ENCODE results near the gene ZNF831. TPM values are rescaled to one million over a fixed set of nuclear protein-coding genes. Genes with fewer than 3 reads are reported as not detected.

ZNF831 gene
- total RNA-seq, 1 experiment from 2014 or later = not detected

DNA sequence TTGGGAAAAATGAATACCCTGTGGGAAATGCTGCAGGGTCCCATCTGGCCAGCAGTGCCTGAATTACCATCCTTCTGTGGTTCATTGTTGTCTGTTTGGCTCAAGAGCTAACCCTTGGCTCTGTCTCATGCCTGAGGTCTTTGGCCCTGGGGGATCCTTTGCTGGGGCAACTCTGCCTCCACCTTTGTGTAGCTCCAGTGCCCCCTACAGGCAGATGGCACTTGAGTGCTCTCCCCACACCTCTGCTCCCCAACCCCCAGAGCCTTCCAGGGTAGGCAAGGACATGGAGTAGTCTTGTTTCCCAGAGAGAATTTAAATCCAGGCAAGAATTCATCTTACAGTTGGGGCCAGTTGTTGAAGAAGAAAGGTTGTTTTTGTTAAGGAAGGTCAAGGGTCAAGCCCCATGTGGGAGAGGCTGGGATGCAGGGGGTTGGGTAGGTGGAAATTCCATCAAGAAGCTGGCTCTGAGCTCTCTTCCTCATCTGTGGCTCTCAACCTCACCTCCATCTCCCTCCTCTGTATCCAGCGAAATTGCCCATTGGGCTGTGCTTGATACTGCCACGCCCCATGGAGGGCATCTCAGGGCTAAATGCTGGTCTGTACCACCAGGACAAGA is 44.2 kb downstream of the ZNF831 start:
- BruUV-seq (replicated peaks) = no TSS peak
- TF ChIP-seq, protein P1, sequence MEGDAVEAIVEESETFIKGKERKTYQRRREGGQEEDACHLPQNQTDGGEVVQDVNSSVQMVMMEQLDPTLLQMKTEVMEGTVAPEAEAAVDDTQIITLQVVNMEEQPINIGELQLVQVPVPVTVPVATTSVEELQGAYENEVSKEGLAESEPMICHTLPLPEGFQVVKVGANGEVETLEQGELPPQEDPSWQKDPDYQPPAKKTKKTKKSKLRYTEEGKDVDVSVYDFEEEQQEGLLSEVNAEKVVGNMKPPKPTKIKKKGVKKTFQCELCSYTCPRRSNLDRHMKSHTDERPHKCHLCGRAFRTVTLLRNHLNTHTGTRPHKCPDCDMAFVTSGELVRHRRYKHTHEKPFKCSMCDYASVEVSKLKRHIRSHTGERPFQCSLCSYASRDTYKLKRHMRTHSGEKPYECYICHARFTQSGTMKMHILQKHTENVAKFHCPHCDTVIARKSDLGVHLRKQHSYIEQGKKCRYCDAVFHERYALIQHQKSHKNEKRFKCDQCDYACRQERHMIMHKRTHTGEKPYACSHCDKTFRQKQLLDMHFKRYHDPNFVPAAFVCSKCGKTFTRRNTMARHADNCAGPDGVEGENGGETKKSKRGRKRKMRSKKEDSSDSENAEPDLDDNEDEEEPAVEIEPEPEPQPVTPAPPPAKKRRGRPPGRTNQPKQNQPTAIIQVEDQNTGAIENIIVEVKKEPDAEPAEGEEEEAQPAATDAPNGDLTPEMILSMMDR (IDR thresholded peaks at IDR 0.05; ENCODE audit: unreplicated experiment) = peak; percentile 52
- ChIA-PET POLR2A (interaction anchor here (0.6 kb wide), 1 partner anchor 285 kb away, joined by 3 read pairs; no protein-coding TSS in a partner anchor), CTCF (interaction anchor here (0.6 to 3.4 kb wide), 17 partner anchors 10 to 348 kb away, joined by 3 to 17 read pairs (median 5); no protein-coding TSS in a partner anchor)
- intact Hi-C loops (cut with micrococcal nuclease) = loop anchor here (5.0 kb wide), 2 partner anchors 151 to 336 kb away; no protein-coding TSS in a partner anchor
- peak; percentile 59 for DNase-seq (ENCODE audit: unreplicated experiment)
- no peaks in the 10 kb centered on the region for H3K4me1 Mint-ChIP-seq (ENCODE audit: insufficient read depth, unreplicated experiment)
- no peak overlapping the region for H3K27ac Mint-ChIP-seq (ENCODE audit: low read depth, unreplicated experiment)
- H3K4me3 Mint-ChIP-seq (ENCODE audit: unreplicated experiment) = no peak overlapping the region
- H3K9me3 Mint-ChIP-seq (ENCODE audit: unreplicated experiment) = no peaks in the 10 kb centered on the region
- no peaks in the 10 kb centered on the region for H3K36me3 Mint-ChIP-seq (ENCODE audit: insufficient read depth, unreplicated experiment)
- H3K27me3 Mint-ChIP-seq (ENCODE audit: insufficient read depth, unreplicated experiment) = peaks cover 96% of the 10 kb centered on the region

DNA sequence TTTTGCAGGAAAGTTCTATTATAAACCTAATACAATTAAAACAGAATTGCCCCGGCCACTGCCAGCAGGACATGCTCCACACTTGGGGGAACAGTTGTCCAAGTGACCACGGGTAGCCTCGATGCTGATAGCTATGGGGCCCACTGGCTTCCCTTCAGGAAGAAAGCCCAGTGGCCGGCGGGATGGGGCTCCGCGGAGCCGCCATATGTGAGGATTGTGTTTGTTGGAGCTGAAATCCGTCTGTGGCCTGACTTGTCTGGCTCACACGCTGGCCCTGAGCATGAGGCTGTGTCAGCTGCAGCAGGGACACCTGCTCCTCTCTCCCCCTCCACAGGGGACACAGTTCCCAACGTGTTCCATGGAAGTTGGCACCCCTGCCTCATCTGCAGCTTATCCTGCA is 46.6 kb downstream of the ZNF831 start:
- H3K4me3 Mint-ChIP-seq (ENCODE audit: unreplicated experiment) = no peak overlapping the region
- TF ChIP-seq, protein P1 (IDR thresholded peaks at IDR 0.05; ENCODE audit: unreplicated experiment) = no peak
- no peaks in the 10 kb centered on the region for H3K4me1 Mint-ChIP-seq (ENCODE audit: insufficient read depth, unreplicated experiment)
- POLR2A ChIA-PET = interaction anchor here (1.6 kb wide), 1 partner anchor 123 kb away, joined by 3 read pairs; no protein-coding TSS in a partner anchor
- CTCF ChIA-PET = interaction anchor here (0.6 to 2.1 kb wide), 3 partner anchors 12 to 123 kb away, joined by 3 to 12 read pairs (median 3); no protein-coding TSS in a partner anchor
- intact Hi-C loops (cut with micrococcal nuclease) = no loop called here
- no peaks in the 10 kb centered on the region for H3K36me3 Mint-ChIP-seq (ENCODE audit: insufficient read depth, unreplicated experiment)
- no peak overlapping the region for H3K27ac Mint-ChIP-seq (ENCODE audit: low read depth, unreplicated experiment)
- no TSS peak for BruUV-seq (replicated peaks)
- DNase-seq (ENCODE audit: unreplicated experiment) = no peak
- H3K9me3 Mint-ChIP-seq (ENCODE audit: unreplicated experiment) = no peaks in the 10 kb centered on the region
- peaks cover 97% of the 10 kb centered on the region for H3K27me3 Mint-ChIP-seq (ENCODE audit: insufficient read depth, unreplicated experiment)

DNA sequence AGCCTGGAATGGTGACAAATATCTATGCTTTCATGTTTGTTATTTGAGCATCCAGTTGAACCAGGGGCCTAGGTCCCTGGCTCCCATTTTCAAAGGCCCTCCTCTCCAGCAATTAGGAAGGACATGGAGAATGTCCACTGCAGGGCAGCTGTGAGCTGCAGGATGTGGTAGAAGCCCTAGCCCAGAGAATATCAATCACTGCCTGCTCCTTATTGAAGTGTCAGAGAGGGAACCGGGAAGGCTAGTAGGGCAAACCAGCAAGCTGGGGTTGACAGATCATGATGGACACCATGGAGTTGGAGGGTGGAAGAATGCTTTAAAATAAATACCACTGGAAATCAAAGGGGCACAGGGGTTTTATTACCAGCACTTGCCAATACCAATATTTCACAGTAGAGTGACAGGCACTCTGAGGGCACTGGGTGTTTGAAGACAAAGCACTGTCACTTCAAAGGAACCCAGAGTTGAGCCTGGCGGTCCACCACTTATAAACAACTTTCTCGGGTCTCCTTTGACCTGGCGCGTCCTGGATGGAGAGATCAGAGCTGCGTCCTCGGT is 47.7 kb downstream of the ZNF831 start:
- DNase-seq (ENCODE audit: unreplicated experiment) = no peak
- H3K27me3 Mint-ChIP-seq (ENCODE audit: insufficient read depth, unreplicated experiment) = peaks cover 97% of the 10 kb centered on the region
- no peak overlapping the region for H3K4me3 Mint-ChIP-seq (ENCODE audit: unreplicated experiment)
- H3K4me1 Mint-ChIP-seq (ENCODE audit: insufficient read depth, unreplicated experiment) = no peaks in the 10 kb centered on the region
- ChIA-PET CTCF (interaction anchor here (0.6 to 1.6 kb wide), 5 partner anchors 10 to 260 kb away, joined by 3 to 11 read pairs (median 3); no protein-coding TSS in a partner anchor), POLR2A (interaction anchor here (1.6 kb wide), 1 partner anchor 124 kb away, joined by 3 read pairs; no protein-coding TSS in a partner anchor)
- no peaks in the 10 kb centered on the region for H3K36me3 Mint-ChIP-seq (ENCODE audit: insufficient read depth, unreplicated experiment)
- H3K27ac Mint-ChIP-seq (ENCODE audit: low read depth, unreplicated experiment) = no peak overlapping the region
- no peaks in the 10 kb centered on the region for H3K9me3 Mint-ChIP-seq (ENCODE audit: unreplicated experiment)
- TF ChIP-seq, protein P1 (IDR thresholded peaks at IDR 0.05; ENCODE audit: unreplicated experiment) = no peak
- BruUV-seq (replicated peaks) = no TSS peak
- intact Hi-C loops (cut with micrococcal nuclease) = no loop called here

DNA sequence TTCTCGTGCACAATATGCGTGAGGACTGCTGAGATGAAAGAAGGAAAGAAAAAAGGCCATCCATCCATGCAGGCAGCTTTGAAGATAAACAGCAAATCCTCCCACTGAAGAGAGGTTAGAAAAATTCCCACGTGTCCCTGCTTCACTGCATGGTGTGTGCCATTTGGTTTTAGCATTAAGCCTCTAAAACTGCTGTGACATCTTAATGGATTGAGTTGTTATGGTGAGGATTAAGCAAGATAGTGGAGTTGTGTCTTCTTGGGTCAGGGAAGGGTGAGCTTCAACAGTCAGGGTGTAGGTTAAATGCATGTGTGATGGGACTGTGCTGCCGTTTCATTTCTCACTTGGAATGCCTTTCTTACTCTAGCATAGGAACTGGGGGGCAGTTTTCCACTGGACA is 50.5 kb downstream of the ZNF831 start:
- intact Hi-C loops (cut with micrococcal nuclease) = no loop called here
- H3K9me3 Mint-ChIP-seq (ENCODE audit: unreplicated experiment) = no peaks in the 10 kb centered on the region
- CTCF ChIA-PET = interaction anchor here (1.1 to 1.8 kb wide), 5 partner anchors 8 to 343 kb away, joined by 3 to 6 read pairs (median 3); no protein-coding TSS in a partner anchor
- H3K27ac Mint-ChIP-seq (ENCODE audit: low read depth, unreplicated experiment) = no peak overlapping the region
- POLR2A ChIA-PET = interaction anchor here (1.8 to 2.0 kb wide), 2 partner anchors 10 to 171 kb away, joined by 4 to 8 read pairs; no protein-coding TSS in a partner anchor
- H3K4me1 Mint-ChIP-seq (ENCODE audit: insufficient read depth, unreplicated experiment) = no peaks in the 10 kb centered on the region
- no TSS peak for BruUV-seq (replicated peaks)
- no peaks in the 10 kb centered on the region for H3K36me3 Mint-ChIP-seq (ENCODE audit: insufficient read depth, unreplicated experiment)
- H3K27me3 Mint-ChIP-seq (ENCODE audit: insufficient read depth, unreplicated experiment) = peaks cover 97% of the 10 kb centered on the region
- no peak overlapping the region for H3K4me3 Mint-ChIP-seq (ENCODE audit: unreplicated experiment)
- no peak for DNase-seq (ENCODE audit: unreplicated experiment)
- TF ChIP-seq, protein P1 (IDR thresholded peaks at IDR 0.05; ENCODE audit: unreplicated experiment) = no peak

All from MCF 10A (cell line).